ENCODE results near the gene PAM.

Gene PAM

GRCh38 chr5:102754767-102755431, at the start of gene PAM:
Gene PAM (plus strand): TSS chr5:102755305. CDS start chr5:102866196, 110,891 bp downstream.
- DNase-seq (ENCODE audit: extremely low read depth, insufficient read length): peak; percentile 84
- Histone ChIP-seq H3K27me3 (replicated peaks; ENCODE audit: control insufficient read depth, insufficient read depth, low read length) (no peaks in the 10 kb centered on the region), H3K4me3 (replicated peaks; ENCODE audit: low read depth, low read length) (peak within 1 kb of the TSS; percentile 90), H3K36me3 (ENCODE audit: control insufficient read depth, insufficient read depth, low read length) (no peaks in the 10 kb centered on the region)
- no peak for TF ChIP-seq CTCF (IDR thresholded peaks at IDR 0.05; ENCODE audit: insufficient read depth, low read length, poor library complexity, severe bottlenecking)

GRCh38 chr5:102711525-102712385, 43.4 kb upstream of the PAM start:
- no peaks in the 10 kb centered on the region for H3K36me3 ChIP-seq (ENCODE audit: control insufficient read depth, insufficient read depth, low read length)
- no peak overlapping the region for H3K4me3 ChIP-seq (replicated peaks; ENCODE audit: low read depth, low read length)
- no peaks in the 10 kb centered on the region; the same call in 1 of the 2 replicates for H3K27me3 ChIP-seq (replicated peaks; ENCODE audit: control insufficient read depth, insufficient read depth, low read length)
- no peak for TF ChIP-seq CTCF (IDR thresholded peaks at IDR 0.05; ENCODE audit: insufficient read depth, low read length, poor library complexity, severe bottlenecking)
- no peak for DNase-seq (ENCODE audit: extremely low read depth, insufficient read length)

- TF ChIP-seq CTCF (IDR thresholded peaks at IDR 0.05; ENCODE audit: insufficient read depth, low read length, poor library complexity, severe bottlenecking): no peak
- H3K36me3 ChIP-seq (ENCODE audit: control insufficient read depth, insufficient read depth, low read length): no peaks in the 10 kb centered on the region
- no peak overlapping the region for H3K4me3 ChIP-seq (replicated peaks; ENCODE audit: low read depth, low read length)
- no peaks in the 10 kb centered on the region; the same call in 1 of the 2 replicates for H3K27me3 ChIP-seq (replicated peaks; ENCODE audit: control insufficient read depth, insufficient read depth, low read length)
- no peak for DNase-seq (ENCODE audit: extremely low read depth, insufficient read length)
Observed at GRCh38 chr5:102713278-102713677, 41.8 kb upstream of the PAM start.

- Histone ChIP-seq H3K4me3 (replicated peaks; ENCODE audit: low read depth, low read length) (no peak overlapping the region), H3K36me3 (ENCODE audit: control insufficient read depth, insufficient read depth, low read length) (no peaks in the 10 kb centered on the region), H3K27me3 (replicated peaks; ENCODE audit: control insufficient read depth, insufficient read depth, low read length) (no peaks in the 10 kb centered on the region; the same call in 1 of the 2 replicates)
- no peak for TF ChIP-seq CTCF (IDR thresholded peaks at IDR 0.05; ENCODE audit: insufficient read depth, low read length, poor library complexity, severe bottlenecking)
- DNase-seq (ENCODE audit: extremely low read depth, insufficient read length): no peak
Observed at GRCh38 chr5:102713682-102714231, 41.3 kb upstream of the PAM start.

- Histone ChIP-seq H3K4me3 (replicated peaks; ENCODE audit: low read depth, low read length) (no peak overlapping the region), H3K27me3 (replicated peaks; ENCODE audit: control insufficient read depth, insufficient read depth, low read length) (no peaks in the 10 kb centered on the region; the same call in 1 of the 2 replicates), H3K36me3 (ENCODE audit: control insufficient read depth, insufficient read depth, low read length) (no peaks in the 10 kb centered on the region)
- no peak for TF ChIP-seq CTCF (IDR thresholded peaks at IDR 0.05; ENCODE audit: insufficient read depth, low read length, poor library complexity, severe bottlenecking)
- no peak for DNase-seq (ENCODE audit: extremely low read depth, insufficient read length)
Observed at GRCh38 chr5:102715082-102715807, 39.9 kb upstream of the PAM start.
